ENCODE data around the gene RRP8. TPM values are rescaled to one million over a fixed set of nuclear protein-coding genes. Genes with fewer than 3 reads are reported as not detected.

Gene RRP8
- total RNA-seq, 1 experiment from 2014 or later = 18.0 TPM

DNA sequence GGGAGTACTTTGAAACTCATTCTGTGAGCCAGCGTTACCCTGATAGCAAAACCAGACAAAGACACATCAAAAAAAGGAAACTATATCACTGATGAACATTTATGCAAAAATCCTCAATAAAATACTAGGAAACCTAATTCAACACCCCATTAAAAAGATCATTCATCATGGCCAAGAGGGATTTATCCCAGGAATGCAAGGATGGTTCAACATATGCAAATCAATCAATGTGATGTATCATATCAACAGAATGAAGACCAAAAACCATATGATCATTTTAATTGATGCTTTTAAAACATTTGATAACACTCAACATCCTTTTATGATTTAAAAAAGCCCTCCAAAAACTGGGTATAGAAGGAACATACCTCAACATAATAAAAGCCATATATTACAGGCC, 19.8 kb downstream of the RRP8 start:
- no peaks in the 10 kb centered on the region for H3K27me3 ChIP-seq (ENCODE audit: control insufficient read depth, insufficient read depth, low read length)

GRCh38 chr11:6579681-6580080, 23.7 kb downstream of the RRP8 start:
- Histone ChIP-seq H3K36me3 (replicated peaks; ENCODE audit: control insufficient read depth, insufficient read depth, low read length) (no peaks in the 10 kb centered on the region), H3K27me3 (ENCODE audit: control insufficient read depth, insufficient read depth, low read length) (no peaks in the 10 kb centered on the region), H3K4me3 (ENCODE audit: insufficient read depth, low read depth, low read length) (no peak overlapping the region)
- no peak for DNase-seq

More for the DNA sequence above, 19.8 kb downstream of the RRP8 start:
- Histone ChIP-seq H3K4me3 (ENCODE audit: insufficient read depth, low read depth, low read length) (no peak overlapping the region), H3K36me3 (replicated peaks; ENCODE audit: control insufficient read depth, insufficient read depth, low read length) (no peaks in the 10 kb centered on the region)
- no peak for DNase-seq

DNA sequence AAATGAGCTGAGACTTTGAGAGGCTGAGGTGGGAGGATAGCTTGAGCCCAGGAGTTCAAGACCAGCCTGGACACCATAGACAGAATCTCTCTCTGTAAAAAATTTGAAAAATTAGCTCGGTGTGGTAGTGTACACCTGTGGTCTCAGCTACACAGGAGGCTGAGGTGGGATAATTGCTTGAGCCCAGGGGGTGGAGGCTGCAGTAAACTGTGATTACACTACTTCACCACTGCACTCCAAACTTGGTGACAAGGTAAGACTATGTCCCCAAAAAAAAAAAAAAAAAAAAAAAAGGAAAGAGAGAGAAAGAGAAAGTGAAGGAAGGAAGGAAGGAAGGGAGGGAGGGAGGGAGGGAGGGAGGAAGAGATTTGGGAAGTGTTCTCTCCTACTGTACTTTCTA, 25.3 kb downstream of the RRP8 start:
- no peaks in the 10 kb centered on the region for H3K27me3 ChIP-seq (ENCODE audit: control insufficient read depth, insufficient read depth, low read length)
- no peak overlapping the region for H3K4me3 ChIP-seq (ENCODE audit: insufficient read depth, low read depth, low read length)
- H3K36me3 ChIP-seq (replicated peaks; ENCODE audit: control insufficient read depth, insufficient read depth, low read length) = no peaks in the 10 kb centered on the region
- no peak for DNase-seq

DNA sequence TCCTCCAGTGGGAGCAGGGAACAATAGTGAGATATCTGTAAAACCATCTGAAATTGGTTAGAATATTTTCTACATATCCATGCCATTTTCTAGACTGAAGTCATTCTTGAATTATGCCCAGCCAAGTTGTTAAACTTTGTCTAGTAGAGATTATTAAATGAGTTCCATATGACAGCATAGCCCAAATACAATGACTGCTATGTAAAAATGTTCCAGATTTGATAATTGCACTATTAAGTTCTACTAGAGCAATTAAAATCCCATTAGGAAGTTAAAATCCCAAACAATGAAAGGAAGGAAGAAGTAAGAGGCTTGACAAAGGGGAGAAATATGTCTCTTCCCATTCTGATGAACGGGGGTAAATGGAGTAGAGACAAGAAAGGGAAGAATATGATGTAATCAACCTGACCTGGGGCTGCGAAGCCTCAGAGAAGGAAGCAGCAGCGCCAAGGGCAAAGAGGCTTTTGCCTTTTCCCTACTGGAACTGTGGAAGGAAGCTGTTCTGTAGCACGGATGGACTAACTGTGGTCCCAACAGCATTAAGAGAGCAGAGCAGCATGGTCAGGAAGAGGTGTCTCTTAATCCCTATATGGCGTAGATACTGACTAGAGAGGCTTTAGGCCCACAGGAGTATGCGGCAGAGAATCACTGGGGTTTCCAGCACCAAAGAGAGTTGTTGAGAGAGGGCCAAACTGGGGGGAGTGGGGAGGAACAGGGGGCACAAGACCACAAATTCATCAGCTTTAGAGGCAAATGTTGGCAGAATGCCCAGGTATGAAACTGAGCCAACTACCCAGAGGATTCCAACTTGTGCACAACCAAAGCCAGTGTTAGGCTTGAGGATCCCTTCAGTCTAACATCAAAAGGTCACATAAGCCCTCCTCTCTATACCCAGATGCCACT, 26.7 kb downstream of the RRP8 start:
- DNase-seq = peak; percentile 26
- H3K27me3 ChIP-seq (ENCODE audit: control insufficient read depth, insufficient read depth, low read length) = no peaks in the 10 kb centered on the region
- H3K36me3 ChIP-seq (replicated peaks; ENCODE audit: control insufficient read depth, insufficient read depth, low read length) = no peaks in the 10 kb centered on the region

DNA sequence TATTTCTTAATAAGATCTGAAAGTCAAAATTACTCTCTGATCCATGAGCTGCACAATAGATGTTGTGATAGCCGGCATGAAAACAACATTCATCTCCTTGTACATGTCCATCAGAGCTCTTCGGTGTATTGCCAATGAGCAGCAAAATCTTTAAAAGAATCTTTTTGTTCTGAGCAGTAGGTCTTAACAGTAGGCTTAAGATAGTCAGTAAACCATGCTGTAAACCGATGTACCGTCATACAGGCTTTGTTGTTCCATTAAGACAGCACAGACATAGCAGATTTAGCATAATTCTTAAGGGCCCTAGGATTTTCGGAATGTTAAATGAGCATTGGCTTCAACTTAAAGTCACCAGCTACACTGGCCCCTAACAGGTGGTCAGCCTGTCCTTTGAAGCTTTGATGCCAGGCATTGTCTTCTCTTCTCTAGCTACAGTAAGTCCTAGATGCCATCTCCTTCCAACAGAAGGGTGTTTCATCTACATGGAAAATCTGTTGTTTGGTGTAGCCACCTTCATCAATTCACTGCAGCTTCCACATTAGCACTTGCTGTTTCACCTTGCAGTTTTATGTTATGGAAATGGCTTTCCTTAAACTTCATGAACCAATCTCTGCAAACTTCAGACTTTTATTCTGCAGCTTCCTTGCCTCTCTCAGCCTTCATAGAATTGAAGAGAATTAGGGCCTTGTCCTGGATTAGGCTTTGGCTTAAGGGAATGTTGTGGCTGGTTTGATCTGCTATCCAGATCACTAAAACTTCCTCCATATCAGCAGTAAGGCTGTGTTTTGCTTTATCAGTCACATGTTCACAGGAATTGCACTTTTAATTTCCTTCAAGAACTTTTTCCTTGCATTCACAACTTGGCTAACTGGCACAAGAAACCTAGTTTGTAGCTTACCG, 28.4 kb downstream of the RRP8 start:
- Histone ChIP-seq H3K27me3 (ENCODE audit: control insufficient read depth, insufficient read depth, low read length) (no peaks in the 10 kb centered on the region), H3K36me3 (replicated peaks; ENCODE audit: control insufficient read depth, insufficient read depth, low read length) (no peaks in the 10 kb centered on the region), H3K4me3 (ENCODE audit: insufficient read depth, low read depth, low read length) (no peak overlapping the region)
- no peak for DNase-seq

More for the DNA sequence above, 26.7 kb downstream of the RRP8 start:
- no peak overlapping the region for H3K4me3 ChIP-seq (ENCODE audit: insufficient read depth, low read depth, low read length)

DNA sequence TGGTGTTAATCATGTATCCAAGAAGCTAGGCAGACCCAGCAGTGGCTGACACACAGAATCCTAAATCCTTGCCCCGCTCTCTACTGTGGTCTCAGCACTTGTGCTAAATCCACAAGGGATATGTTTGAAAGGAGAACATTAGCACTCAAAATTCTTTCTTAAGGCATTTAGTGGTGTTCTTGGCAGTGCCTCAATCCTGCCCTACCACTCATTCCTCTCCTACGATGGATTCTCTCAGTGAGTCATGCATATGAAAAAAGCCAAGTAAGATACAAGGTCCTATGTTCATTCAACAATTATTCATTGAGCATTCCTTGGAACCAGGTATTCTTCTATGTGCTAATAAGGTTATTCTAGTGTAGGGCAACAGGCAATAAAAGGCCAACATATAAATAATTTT, 31.2 kb downstream of the RRP8 start:
- Histone ChIP-seq H3K27me3 (ENCODE audit: control insufficient read depth, insufficient read depth, low read length) (no peaks in the 10 kb centered on the region), H3K4me3 (ENCODE audit: insufficient read depth, low read depth, low read length) (no peak overlapping the region), H3K36me3 (replicated peaks; ENCODE audit: control insufficient read depth, insufficient read depth, low read length) (no peaks in the 10 kb centered on the region)
- DNase-seq = no peak

GRCh38 chr11:6571434-6572008, 31.9 kb downstream of the RRP8 start:
- H3K36me3 ChIP-seq (replicated peaks; ENCODE audit: control insufficient read depth, insufficient read depth, low read length) = no peaks in the 10 kb centered on the region
- H3K27me3 ChIP-seq (ENCODE audit: control insufficient read depth, insufficient read depth, low read length) = no peaks in the 10 kb centered on the region
- peak; percentile 72 for DNase-seq
- no peak overlapping the region for H3K4me3 ChIP-seq (ENCODE audit: insufficient read depth, low read depth, low read length)

GRCh38 chr11:6570691-6571427, 32.6 kb downstream of the RRP8 start:
- Histone ChIP-seq H3K4me3 (ENCODE audit: insufficient read depth, low read depth, low read length) (no peak overlapping the region), H3K27me3 (ENCODE audit: control insufficient read depth, insufficient read depth, low read length) (no peaks in the 10 kb centered on the region), H3K36me3 (replicated peaks; ENCODE audit: control insufficient read depth, insufficient read depth, low read length) (no peaks in the 10 kb centered on the region)
- peak; percentile 60 for DNase-seq

DNA sequence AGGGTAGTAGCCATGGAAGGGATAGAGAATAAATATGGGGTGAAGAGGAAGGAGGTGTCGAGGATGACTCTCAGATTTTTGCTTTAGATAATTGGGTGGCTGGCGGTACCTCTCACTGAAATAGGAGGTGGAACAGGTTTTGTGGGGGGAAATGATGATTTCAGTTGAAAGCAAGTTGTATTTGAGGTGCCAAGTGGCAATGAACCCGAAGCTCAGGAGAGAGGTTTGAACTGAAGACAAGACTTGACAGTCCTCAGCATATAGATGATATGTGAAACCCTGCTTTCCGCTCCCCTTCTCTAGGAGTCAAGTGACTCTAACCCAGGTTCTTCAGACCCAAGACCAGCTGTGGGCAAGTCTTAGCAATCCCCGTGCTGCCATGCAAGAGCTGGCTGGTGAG, 33.7 kb downstream of the RRP8 start:
- H3K36me3 ChIP-seq (replicated peaks; ENCODE audit: control insufficient read depth, insufficient read depth, low read length) = no peaks in the 10 kb centered on the region
- H3K27me3 ChIP-seq (ENCODE audit: control insufficient read depth, insufficient read depth, low read length) = no peaks in the 10 kb centered on the region
- no peak for DNase-seq
- H3K4me3 ChIP-seq (ENCODE audit: insufficient read depth, low read depth, low read length) = no peak overlapping the region

DNA sequence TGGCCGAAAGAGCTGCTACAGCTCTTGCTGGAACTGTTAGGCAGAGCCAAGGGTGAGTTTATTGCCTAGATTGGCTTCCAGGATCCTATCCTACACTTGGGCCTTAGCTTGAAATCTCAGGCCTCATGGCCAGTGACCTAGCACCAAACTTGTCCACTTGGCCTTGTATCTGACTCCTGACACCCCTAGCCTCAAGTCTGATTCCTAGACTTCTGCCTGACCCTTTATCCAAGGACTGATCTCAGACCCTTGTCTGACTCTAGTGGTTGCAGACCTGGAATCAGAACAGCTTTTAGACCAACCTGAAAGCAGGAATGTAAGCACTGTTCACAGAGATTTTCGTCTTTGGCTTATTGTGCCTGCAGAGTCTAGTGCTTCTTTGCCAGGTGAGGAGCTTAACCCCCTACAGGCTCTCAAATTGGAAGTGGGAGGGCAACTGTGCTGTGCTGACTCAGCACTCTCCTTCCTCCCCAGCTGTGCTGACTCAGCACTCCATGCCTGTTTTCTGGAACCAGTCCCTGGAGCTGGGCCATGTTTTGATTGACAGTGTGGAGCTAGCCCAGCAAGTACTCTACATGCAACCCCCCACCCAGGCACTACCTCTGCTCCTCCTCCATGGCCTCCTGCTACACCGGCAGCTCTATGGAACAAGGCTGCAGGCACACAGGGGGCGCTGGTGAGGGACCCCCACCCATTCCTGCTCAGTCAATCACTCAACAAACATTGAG, 35.1 kb downstream of the RRP8 start:
- DNase-seq = peak; percentile 86
- H3K36me3 ChIP-seq (replicated peaks; ENCODE audit: control insufficient read depth, insufficient read depth, low read length) = no peaks in the 10 kb centered on the region
- H3K4me3 ChIP-seq (ENCODE audit: insufficient read depth, low read depth, low read length) = no peak overlapping the region
- H3K27me3 ChIP-seq (ENCODE audit: control insufficient read depth, insufficient read depth, low read length) = no peaks in the 10 kb centered on the region

DNA sequence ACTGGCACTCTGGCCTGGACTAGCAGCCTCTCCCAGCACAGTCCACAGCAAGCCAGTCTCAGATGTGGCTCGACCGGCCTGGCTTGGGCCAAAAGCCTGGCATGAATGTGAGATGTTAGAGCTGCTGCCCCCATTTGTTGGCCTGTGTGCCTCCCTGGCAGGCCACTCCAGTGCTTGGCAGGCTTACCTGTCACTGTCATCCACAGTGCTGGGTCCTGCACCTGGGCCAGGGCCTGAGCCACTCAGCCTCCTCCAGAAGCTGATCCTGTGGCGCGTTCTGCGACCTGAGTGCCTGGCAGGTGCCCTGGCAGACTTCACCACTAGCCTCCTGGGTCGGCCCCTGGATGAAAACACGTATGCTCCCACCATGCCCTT, 36.1 kb downstream of the RRP8 start:
- DNase-seq = peak; percentile 8
- Histone ChIP-seq H3K27me3 (ENCODE audit: control insufficient read depth, insufficient read depth, low read length) (no peaks in the 10 kb centered on the region), H3K36me3 (replicated peaks; ENCODE audit: control insufficient read depth, insufficient read depth, low read length) (no peaks in the 10 kb centered on the region), H3K4me3 (ENCODE audit: insufficient read depth, low read depth, low read length) (no peak overlapping the region)

DNA sequence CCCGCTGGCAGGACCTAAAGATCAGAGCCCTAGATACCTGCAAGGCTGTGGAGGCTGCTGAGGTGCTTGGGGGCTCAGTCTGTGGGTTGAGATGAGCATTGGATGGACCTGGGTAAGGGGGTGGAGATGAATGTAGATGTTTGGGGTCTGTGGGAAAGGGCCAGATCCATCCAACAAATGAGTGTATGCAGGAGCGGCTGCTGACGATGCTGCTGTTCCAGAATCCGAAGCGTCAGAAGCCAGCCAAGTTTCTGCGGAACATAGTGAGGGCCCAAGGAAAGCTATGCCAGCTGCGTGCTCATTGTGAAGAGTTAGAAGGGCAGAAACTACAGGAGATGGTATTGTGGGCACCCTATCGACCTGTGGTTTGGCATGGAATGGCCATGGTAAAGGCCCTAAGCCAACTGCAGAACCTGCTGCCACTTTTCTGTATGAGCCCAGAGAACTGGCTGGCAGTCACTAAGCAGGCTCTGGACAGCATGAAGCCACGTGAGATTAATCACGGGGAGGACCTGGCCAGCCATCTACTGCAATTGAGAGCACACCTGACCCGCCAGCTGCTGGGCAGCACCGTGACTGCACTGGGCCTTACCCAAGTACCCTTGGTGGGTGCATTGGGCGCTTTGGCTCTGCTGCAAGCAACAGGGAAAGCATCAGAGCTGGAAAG, 36.6 kb downstream of the RRP8 start:
- Histone ChIP-seq H3K36me3 (replicated peaks; ENCODE audit: control insufficient read depth, insufficient read depth, low read length) (no peaks in the 10 kb centered on the region), H3K27me3 (ENCODE audit: control insufficient read depth, insufficient read depth, low read length) (no peaks in the 10 kb centered on the region), H3K4me3 (ENCODE audit: insufficient read depth, low read depth, low read length) (no peak overlapping the region)
- DNase-seq = peak; percentile 4

DNA sequence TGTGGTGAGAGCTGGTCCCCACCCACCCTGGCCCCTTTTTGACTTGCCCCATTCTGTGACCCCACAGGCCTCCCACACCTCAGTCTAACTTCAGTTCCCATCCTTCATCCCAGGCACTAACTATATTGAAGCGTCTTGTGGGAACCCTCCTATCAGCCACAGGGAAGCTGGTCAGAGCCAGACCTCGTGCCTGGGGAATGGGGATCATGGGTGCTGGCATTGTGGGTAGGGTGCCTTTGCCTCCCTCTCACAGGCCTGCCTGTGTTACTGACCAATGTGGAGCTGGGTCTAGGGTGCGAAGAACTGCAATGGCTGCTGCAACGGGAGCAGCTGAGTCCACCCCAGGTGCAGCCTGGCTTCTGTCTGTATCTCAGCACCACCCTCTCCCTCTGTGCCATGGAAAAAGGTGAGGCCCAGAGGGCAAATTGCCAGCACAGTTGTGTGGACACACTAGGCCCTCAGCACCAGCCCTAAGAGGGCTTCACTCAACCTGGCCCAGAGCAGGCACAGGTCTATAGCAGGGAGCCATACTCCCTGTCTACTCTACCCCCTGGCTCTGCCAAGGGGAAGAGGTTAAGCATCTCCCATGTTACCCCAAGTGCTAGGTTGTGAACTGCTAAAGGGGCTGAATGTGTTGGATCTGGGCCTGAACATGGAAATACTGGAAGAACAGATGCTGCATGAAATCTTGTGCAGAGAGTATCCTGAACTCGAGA, 37.3 kb downstream of the RRP8 start:
- no peaks in the 10 kb centered on the region for H3K27me3 ChIP-seq (ENCODE audit: control insufficient read depth, insufficient read depth, low read length)
- DNase-seq = peak; percentile 11
- no peaks in the 10 kb centered on the region for H3K36me3 ChIP-seq (replicated peaks; ENCODE audit: control insufficient read depth, insufficient read depth, low read length)
- no peak overlapping the region for H3K4me3 ChIP-seq (ENCODE audit: insufficient read depth, low read depth, low read length)
